ENCODE measurements around the gene ZNF296. TPM values are rescaled to one million over a fixed set of nuclear protein-coding genes. Genes with fewer than 3 reads are reported as not detected.

ZNF296 gene
- total and polyA plus RNA-seq, 2 experiments from 2014 or later, result 1.2 TPM; not detected in 1

GRCh38 chr19:45038931-45039893 is 37.1 kb downstream of the ZNF296 start, which contains the start of gene CLASRP:
TSS of gene CLASRP (plus strand) at chr19:45039045. CDS start at chr19:45040213, 1,168 bp downstream.
- DNase-seq (ENCODE audit: low spot score), result peak; percentile 96
- peak within 1 kb of the TSS; percentile 60 for H2AFZ ChIP-seq
- H3K36me3 ChIP-seq (replicated peaks; ENCODE audit: insufficient read depth, low read depth), result no peaks in the 10 kb centered on the region
- H4K20me1 ChIP-seq (ENCODE audit: insufficient read depth, poor library complexity, severe bottlenecking), result peaks cover 35% of the 10 kb centered on the region
- no peaks in the 10 kb centered on the region for H3K27me3 ChIP-seq
- H3K4me3 ChIP-seq, result peak within 1 kb of the TSS; percentile 78
- TF ChIP-seq EZH2phosphoT487 (IDR thresholded peaks at IDR 0.05; ENCODE audit: low read depth, severe bottlenecking, unreplicated experiment) (no peak), EZH2 (IDR thresholded peaks at IDR 0.05; ENCODE audit: borderline replicate concordance) (no peak), CTCF (IDR thresholded peaks at IDR 0.05; ENCODE audit: poor library complexity) (no peak)
- peak within 1 kb of the TSS; percentile 95 for H3K27ac ChIP-seq
- no peaks in the 10 kb centered on the region for H3K9me3 ChIP-seq (ENCODE audit: low read depth)
- WGBS (ENCODE audit: low lambda C conversion rate, missing lambda C conversion rate), result 5% methylated on average over 57 of the region's 62 CpGs
- peak within 1 kb of the TSS; percentile 82 for H3K4me2 ChIP-seq
- H3K4me1 ChIP-seq (ENCODE audit: insufficient read depth), result peaks cover 9% of the 10 kb centered on the region
- H3K9me2 ChIP-seq (replicated peaks; ENCODE audit: insufficient read depth), result no peaks in the 10 kb centered on the region
- peaks cover 50% of the 10 kb centered on the region for H3K79me2 ChIP-seq

- Histone ChIP-seq H3K9me2 (replicated peaks; ENCODE audit: insufficient read depth) (no peaks in the 10 kb centered on the region), H3K4me1 (ENCODE audit: insufficient read depth) (peaks cover 9% of the 10 kb centered on the region), H3K36me3 (replicated peaks; ENCODE audit: insufficient read depth, low read depth) (no peaks in the 10 kb centered on the region), H3K9me3 (ENCODE audit: low read depth) (no peaks in the 10 kb centered on the region), H3K27ac (no peak overlapping the region), H2AFZ (no peak overlapping the region), H4K20me1 (ENCODE audit: insufficient read depth, poor library complexity, severe bottlenecking) (peaks cover 29% of the 10 kb centered on the region), H3K4me3 (no peak overlapping the region), H3K79me2 (peaks cover 36% of the 10 kb centered on the region), H3K4me2 (no peak overlapping the region), H3K27me3 (no peaks in the 10 kb centered on the region)
- no peak for TF ChIP-seq CTCF (IDR thresholded peaks at IDR 0.05; ENCODE audit: poor library complexity)
- no peak for TF ChIP-seq EZH2 (IDR thresholded peaks at IDR 0.05; ENCODE audit: borderline replicate concordance)
- no peak for TF ChIP-seq EZH2phosphoT487 (IDR thresholded peaks at IDR 0.05; ENCODE audit: low read depth, severe bottlenecking, unreplicated experiment)
- 94% methylated on average over 37 of the region's 37 CpGs for WGBS (ENCODE audit: low lambda C conversion rate, missing lambda C conversion rate)
- DNase-seq (ENCODE audit: low spot score), result no peak
These were observed 38.7 kb downstream of the ZNF296 start for GRCh38 chr19:45037393-45038169.

DNA sequence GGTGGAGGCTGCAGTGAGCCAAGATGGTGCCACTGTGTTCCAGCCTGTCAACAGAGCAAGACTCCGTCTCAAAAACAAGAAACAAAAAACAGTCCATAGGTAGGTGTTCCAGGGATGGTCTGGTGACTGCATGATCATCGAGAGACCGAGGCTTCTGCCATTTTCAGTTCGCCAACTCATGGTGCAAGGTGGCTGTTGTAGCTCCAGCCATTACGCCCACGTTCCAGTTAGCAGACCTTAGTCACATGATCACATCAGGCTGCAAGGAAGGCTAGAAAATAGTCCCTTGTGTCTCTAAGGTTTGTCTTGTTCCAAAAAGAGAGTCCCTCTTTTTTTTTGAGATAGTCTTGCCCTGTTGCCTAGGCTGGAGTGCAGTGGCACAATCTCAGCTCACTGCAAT is 40.5 kb downstream of the ZNF296 start:
- WGBS (ENCODE audit: low lambda C conversion rate, missing lambda C conversion rate), result 96% methylated on average over 6 of the region's 6 CpGs
- DNase-seq (ENCODE audit: low spot score), result no peak
- Histone ChIP-seq H4K20me1 (ENCODE audit: insufficient read depth, poor library complexity, severe bottlenecking) (peaks cover 14% of the 10 kb centered on the region), H3K36me3 (replicated peaks; ENCODE audit: insufficient read depth, low read depth) (no peaks in the 10 kb centered on the region), H3K9me2 (replicated peaks; ENCODE audit: insufficient read depth) (no peaks in the 10 kb centered on the region), H3K79me2 (peaks cover 17% of the 10 kb centered on the region), H3K9me3 (ENCODE audit: low read depth) (no peaks in the 10 kb centered on the region), H3K4me3 (no peak overlapping the region), H2AFZ (no peak overlapping the region), H3K27ac (no peak overlapping the region), H3K27me3 (no peaks in the 10 kb centered on the region), H3K4me1 (ENCODE audit: insufficient read depth) (peaks cover 9% of the 10 kb centered on the region), H3K4me2 (no peak overlapping the region)
- no peak for TF ChIP-seq EZH2 (IDR thresholded peaks at IDR 0.05; ENCODE audit: borderline replicate concordance)
- no peak for TF ChIP-seq CTCF (IDR thresholded peaks at IDR 0.05; ENCODE audit: poor library complexity)
- no peak for TF ChIP-seq EZH2phosphoT487 (IDR thresholded peaks at IDR 0.05; ENCODE audit: low read depth, severe bottlenecking, unreplicated experiment)
